Measurements from ENCODE around the gene ERICH6B. TPM values are rescaled to one million over a fixed set of nuclear protein-coding genes. Genes with fewer than 3 reads are reported as not detected.

ERICH6B gene
- total RNA-seq, 2 donors from 2014 or later = not detected

- no peaks in the 10 kb centered on the region for H3K9me3 ChIP-seq
- H3K27ac ChIP-seq = no peak overlapping the region
- ATAC-seq (ENCODE audit: insufficient number of reproducible peaks, low FRiP score, low read depth) = no peak
- no peaks in the 10 kb centered on the region for H3K27me3 ChIP-seq (replicated peaks; ENCODE audit: insufficient read depth)
- TF ChIP-seq, protein P1, sequence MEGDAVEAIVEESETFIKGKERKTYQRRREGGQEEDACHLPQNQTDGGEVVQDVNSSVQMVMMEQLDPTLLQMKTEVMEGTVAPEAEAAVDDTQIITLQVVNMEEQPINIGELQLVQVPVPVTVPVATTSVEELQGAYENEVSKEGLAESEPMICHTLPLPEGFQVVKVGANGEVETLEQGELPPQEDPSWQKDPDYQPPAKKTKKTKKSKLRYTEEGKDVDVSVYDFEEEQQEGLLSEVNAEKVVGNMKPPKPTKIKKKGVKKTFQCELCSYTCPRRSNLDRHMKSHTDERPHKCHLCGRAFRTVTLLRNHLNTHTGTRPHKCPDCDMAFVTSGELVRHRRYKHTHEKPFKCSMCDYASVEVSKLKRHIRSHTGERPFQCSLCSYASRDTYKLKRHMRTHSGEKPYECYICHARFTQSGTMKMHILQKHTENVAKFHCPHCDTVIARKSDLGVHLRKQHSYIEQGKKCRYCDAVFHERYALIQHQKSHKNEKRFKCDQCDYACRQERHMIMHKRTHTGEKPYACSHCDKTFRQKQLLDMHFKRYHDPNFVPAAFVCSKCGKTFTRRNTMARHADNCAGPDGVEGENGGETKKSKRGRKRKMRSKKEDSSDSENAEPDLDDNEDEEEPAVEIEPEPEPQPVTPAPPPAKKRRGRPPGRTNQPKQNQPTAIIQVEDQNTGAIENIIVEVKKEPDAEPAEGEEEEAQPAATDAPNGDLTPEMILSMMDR (IDR thresholded peaks at IDR 0.05) = no peak
- H3K4me1 ChIP-seq (ENCODE audit: control insufficient read depth in 1 of 2, low read depth in 2 of 2) = no peaks in the 10 kb centered on the region
- no peak for DNase-seq (ENCODE audit: low spot score)
- H3K4me3 ChIP-seq = no peak overlapping the region
- peaks cover 34% of the 10 kb centered on the region for H3K36me3 ChIP-seq
Observed at GRCh38 chr13:45506811-45507210, 108.7 kb downstream of the ERICH6B start.

DNA sequence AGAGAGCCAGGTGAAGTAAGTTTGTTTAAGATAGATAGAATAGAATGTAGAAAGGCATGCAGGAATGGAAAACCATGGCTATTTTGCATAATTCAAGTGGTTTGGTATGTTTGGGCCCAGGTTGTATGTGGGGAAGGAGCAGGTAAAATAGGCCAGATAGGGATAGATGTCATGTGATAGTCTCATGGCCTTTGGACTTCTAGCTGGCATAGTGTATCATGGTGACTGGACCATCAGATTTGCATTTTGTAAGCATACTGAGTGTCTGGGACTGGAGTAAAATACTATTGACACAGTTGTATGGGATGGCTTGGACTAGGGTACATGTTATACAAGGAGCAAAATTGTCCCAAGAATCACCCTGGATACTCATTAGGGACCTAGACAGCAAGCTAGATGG, 111.9 kb downstream of the ERICH6B start:
- Histone ChIP-seq H3K4me1 (ENCODE audit: control insufficient read depth in 1 of 2, low read depth in 2 of 2) (no peaks in the 10 kb centered on the region), H3K27me3 (replicated peaks; ENCODE audit: insufficient read depth) (no peaks in the 10 kb centered on the region), H3K27ac (no peak overlapping the region), H3K4me3 (no peak overlapping the region), H3K36me3 (peaks cover 24% of the 10 kb centered on the region), H3K9me3 (no peaks in the 10 kb centered on the region)
- DNase-seq (ENCODE audit: low spot score) (no peak), ATAC-seq (ENCODE audit: insufficient number of reproducible peaks, low FRiP score, low read depth) (no peak)
- TF ChIP-seq, protein P1 (IDR thresholded peaks at IDR 0.05) = no peak

DNA sequence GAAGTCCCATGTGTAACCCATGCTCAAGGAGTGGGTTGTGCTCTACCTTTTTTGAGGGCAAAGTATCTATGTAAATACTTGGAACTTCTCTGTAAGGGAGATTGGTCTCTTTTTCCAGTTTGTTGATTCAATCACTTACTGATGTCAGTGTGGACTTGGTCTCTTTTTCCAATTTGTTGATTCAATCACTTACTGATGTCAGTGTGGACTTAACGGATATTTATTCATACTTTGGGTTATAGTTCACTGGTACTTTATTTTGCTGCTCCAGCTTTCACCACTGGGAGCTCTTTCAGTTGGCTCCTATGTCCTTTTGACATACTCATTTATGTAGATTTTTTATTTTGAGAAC, 114.4 kb downstream of the ERICH6B start:
- TF ChIP-seq, protein P1 (IDR thresholded peaks at IDR 0.05) = no peak
- ATAC-seq (ENCODE audit: insufficient number of reproducible peaks, low FRiP score, low read depth) = no peak
- peaks cover 30% of the 10 kb centered on the region for H3K36me3 ChIP-seq
- H3K4me3 ChIP-seq = no peak overlapping the region
- H3K4me1 ChIP-seq (ENCODE audit: control insufficient read depth in 1 of 2, low read depth in 2 of 2) = no peaks in the 10 kb centered on the region
- no peaks in the 10 kb centered on the region for H3K27me3 ChIP-seq (replicated peaks; ENCODE audit: insufficient read depth)
- no peaks in the 10 kb centered on the region for H3K9me3 ChIP-seq
- H3K27ac ChIP-seq = no peak overlapping the region
- no peak for DNase-seq (ENCODE audit: low spot score)

- H3K27me3 ChIP-seq (replicated peaks; ENCODE audit: insufficient read depth) = no peaks in the 10 kb centered on the region
- TF ChIP-seq, protein P1 (IDR thresholded peaks at IDR 0.05) = no peak
- peaks cover 33% of the 10 kb centered on the region for H3K36me3 ChIP-seq
- H3K4me3 ChIP-seq = no peak overlapping the region
- DNase-seq (ENCODE audit: low spot score) (no peak), ATAC-seq (ENCODE audit: insufficient number of reproducible peaks, low FRiP score, low read depth) (no peak)
- peak overlapping the region in 1 of 2 donors; percentile 1 for H3K27ac ChIP-seq
- H3K4me1 ChIP-seq (ENCODE audit: control insufficient read depth in 1 of 2, low read depth in 2 of 2) = no peaks in the 10 kb centered on the region
- no peaks in the 10 kb centered on the region for H3K9me3 ChIP-seq
Observed at GRCh38 chr13:45500492-45501174, 114.9 kb downstream of the ERICH6B start.

- ATAC-seq (ENCODE audit: insufficient number of reproducible peaks, low FRiP score, low read depth) = no peak
- Histone ChIP-seq H3K4me1 (ENCODE audit: control insufficient read depth in 1 of 2, low read depth in 2 of 2) (no peaks in the 10 kb centered on the region), H3K27ac (no peak overlapping the region), H3K36me3 (peaks cover 22% of the 10 kb centered on the region), H3K4me3 (no peak overlapping the region), H3K27me3 (replicated peaks; ENCODE audit: insufficient read depth) (no peaks in the 10 kb centered on the region), H3K9me3 (no peaks in the 10 kb centered on the region)
- TF ChIP-seq, protein P1 (IDR thresholded peaks at IDR 0.05) = no peak
- DNase-seq (ENCODE audit: low spot score) = no peak
Observed at GRCh38 chr13:45496942-45497341, 118.6 kb downstream of the ERICH6B start.
